HFFc6 (cell line): ENCODE results near the gene ERBB4. TPM values are rescaled to one million over a fixed set of nuclear protein-coding genes. Genes with fewer than 3 reads are reported as not detected.

ENCODE experiments used
- DNase-seq: peaks from one replicate; pipeline ENCODE4 v3.0.0-alpha.2; 2018
- H3K27ac Mint-ChIP-seq: 2 replicates; pipeline ENCODE4 v1.8.0; 2020; ENCODE audit warnings: mild to moderate bottlenecking, mixed read lengths
- H3K27me3 Mint-ChIP-seq: 2 replicates; pipeline ENCODE4 v1.8.0; 2021; ENCODE audit warnings: mild to moderate bottlenecking, moderate library complexity, mixed read lengths; ENCODE audit not compliant: insufficient read depth
- H3K36me3 Mint-ChIP-seq: 2 replicates; pipeline ENCODE4 v1.8.0; 2021; ENCODE audit warnings: low read depth, mixed read lengths
- H3K4me1 Mint-ChIP-seq: 2 replicates; pipeline ENCODE4 v1.8.0; 2020; ENCODE audit warnings: low read depth, mixed read lengths
- H3K4me3 Mint-ChIP-seq: 2 replicates; pipeline ENCODE4 v1.8.0; 2020; ENCODE audit warnings: mild to moderate bottlenecking, moderate library complexity, mixed read lengths
- H3K9me3 Mint-ChIP-seq: 2 replicates; pipeline ENCODE4 v1.8.0; 2020; ENCODE audit warnings: mild to moderate bottlenecking, mixed read lengths
- CTCF ChIP-seq: fragments of 200-600 bp; sonication (generic); IDR thresholded peaks from 2 replicates; pipeline ENCODE4 v1.5.0; 2021; ENCODE audit warnings: antibody characterized with exemption, mild to moderate bottlenecking
- total RNA-seq, 6 experiments: library from RNA; stranded (reverse); fragmentation: NEBNext Ultra II Directional; extraction: Animal tissue kit (Norgen Biotek cat#: 25700); gene quantifications; 2 replicates in 1 of 6; 3 replicates in 5 of 6; pipeline ENCODE4 v1.2.3, GENCODE V29; 2021

ERBB4 gene
- total RNA-seq, 6 experiments from 2014 or later: not detected

GRCh38 chr2:212153923-212154322 is 384.7 kb downstream of the ERBB4 start:
- no peak for DNase-seq
- H3K27me3 Mint-ChIP-seq: no peaks in the 10 kb centered on the region
- no peaks in the 10 kb centered on the region for H3K9me3 Mint-ChIP-seq
- no peak overlapping the region for H3K27ac Mint-ChIP-seq
- H3K36me3 Mint-ChIP-seq: no peaks in the 10 kb centered on the region
- peaks cover 6% of the 10 kb centered on the region; the same call in 1 of the 2 replicates for H3K4me1 Mint-ChIP-seq
- TF ChIP-seq CTCF: no peak
- H3K4me3 Mint-ChIP-seq: no peak overlapping the region

GRCh38 chr2:212147921-212148513 is 390.6 kb downstream of the ERBB4 start:
- Mint-ChIP-seq H3K4me1 (no peaks in the 10 kb centered on the region; the same call in 1 of the 2 replicates), H3K27ac (no peak overlapping the region), H3K4me3 (no peak overlapping the region), H3K9me3 (no peaks in the 10 kb centered on the region; the same call in 1 of the 2 replicates), H3K36me3 (no peaks in the 10 kb centered on the region), H3K27me3 (no peaks in the 10 kb centered on the region; the same call in 1 of the 2 replicates)
- DNase-seq: no peak
- TF ChIP-seq CTCF: peak; percentile 81

GRCh38 chr2:212146416-212146815 is 392.2 kb downstream of the ERBB4 start:
- no peak overlapping the region for H3K4me3 Mint-ChIP-seq
- no peak overlapping the region for H3K27ac Mint-ChIP-seq
- H3K27me3 Mint-ChIP-seq: no peaks in the 10 kb centered on the region; the same call in 1 of the 2 replicates
- no peaks in the 10 kb centered on the region; the same call in 1 of the 2 replicates for H3K4me1 Mint-ChIP-seq
- DNase-seq: no peak
- TF ChIP-seq CTCF: no peak
- no peaks in the 10 kb centered on the region; the same call in 1 of the 2 replicates for H3K9me3 Mint-ChIP-seq
- no peaks in the 10 kb centered on the region for H3K36me3 Mint-ChIP-seq

GRCh38 chr2:212145121-212145520 is 393.5 kb downstream of the ERBB4 start:
- Mint-ChIP-seq H3K4me3 (no peak overlapping the region), H3K36me3 (no peaks in the 10 kb centered on the region), H3K4me1 (no peaks in the 10 kb centered on the region; the same call in 1 of the 2 replicates), H3K27ac (no peak overlapping the region), H3K27me3 (no peaks in the 10 kb centered on the region; the same call in 1 of the 2 replicates), H3K9me3 (no peaks in the 10 kb centered on the region; the same call in 1 of the 2 replicates)
- no peak for TF ChIP-seq CTCF
- DNase-seq: no peak

- no peak overlapping the region for H3K27ac Mint-ChIP-seq
- H3K4me1 Mint-ChIP-seq: no peaks in the 10 kb centered on the region; the same call in 1 of the 2 replicates
- DNase-seq: no peak
- no peaks in the 10 kb centered on the region; the same call in 1 of the 2 replicates for H3K9me3 Mint-ChIP-seq
- no peaks in the 10 kb centered on the region; the same call in 1 of the 2 replicates for H3K27me3 Mint-ChIP-seq
- no peaks in the 10 kb centered on the region for H3K36me3 Mint-ChIP-seq
- H3K4me3 Mint-ChIP-seq: no peak overlapping the region
- TF ChIP-seq CTCF: no peak
Measured at GRCh38 chr2:212142631-212143030, 396.0 kb downstream of the ERBB4 start.
